Erythroblast (primary cell): ENCODE results near the gene SIGLEC5.

Experiments
- GATA1 ChIP-seq: IDR thresholded peaks from 2 replicates; pipeline ENCODE4 v1.6.1; 2011; ENCODE audit warnings: low read depth, mild to moderate bottlenecking, control low read depth, low read length, moderate library complexity
- POLR2A ChIP-seq: IDR thresholded peaks from 2 replicates; pipeline ENCODE4 v1.6.1; 2011; ENCODE audit warnings: mild to moderate bottlenecking, low read length

GRCh38 chr19:51628153-51628939 lies 1.9 kb downstream of the SIGLEC5 start:
- TF ChIP-seq POLR2A (no peak), GATA1 (no peak)
